ENCODE data around the gene KAT14.

- TF ChIP-seq CTCF (IDR thresholded peaks at IDR 0.05) (no peak), POLR2A (IDR thresholded peaks at IDR 0.05) (no peak)
Measured at GRCh38 chr20:18224968-18225568, 87.4 kb downstream of the KAT14 start.
